NCI-H1417 treated with DMSO at 0.1 percent for 48 hours (cell line): ENCODE measurements around the gene AOPEP.

Experiments
- DNase-seq: peaks from one replicate; lab custom pipeline; 2025; lab: John Stamatoyannopoulos, UW

The AOPEP gene

GRCh38 chr9:94717761-94718160 is 8.7 kb upstream of the AOPEP start:
- DNase-seq = no peak

DNA sequence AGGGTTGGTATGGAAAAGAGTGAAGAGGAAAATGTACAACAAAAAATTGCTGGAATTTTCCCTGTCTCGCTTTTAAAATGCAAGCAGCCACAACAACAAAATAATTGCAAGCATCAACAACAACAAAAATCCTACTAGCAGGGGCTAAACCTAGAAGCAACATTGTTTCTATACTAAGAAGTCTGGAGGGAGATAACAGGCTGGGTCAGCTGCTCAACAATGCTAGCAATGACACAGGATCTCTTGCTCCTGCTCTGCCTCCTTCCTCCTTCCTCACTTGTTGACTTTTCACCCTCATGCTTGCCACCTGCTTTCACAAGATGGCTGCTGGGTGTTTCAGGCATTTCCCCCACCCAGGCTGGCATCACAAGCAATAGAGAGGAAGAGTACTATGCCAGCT is 7.6 kb upstream of the AOPEP start:
- DNase-seq = no peak

- no peak for DNase-seq
These were observed 6.6 kb upstream of the AOPEP start for GRCh38 chr9:94719878-94720277.

DNA sequence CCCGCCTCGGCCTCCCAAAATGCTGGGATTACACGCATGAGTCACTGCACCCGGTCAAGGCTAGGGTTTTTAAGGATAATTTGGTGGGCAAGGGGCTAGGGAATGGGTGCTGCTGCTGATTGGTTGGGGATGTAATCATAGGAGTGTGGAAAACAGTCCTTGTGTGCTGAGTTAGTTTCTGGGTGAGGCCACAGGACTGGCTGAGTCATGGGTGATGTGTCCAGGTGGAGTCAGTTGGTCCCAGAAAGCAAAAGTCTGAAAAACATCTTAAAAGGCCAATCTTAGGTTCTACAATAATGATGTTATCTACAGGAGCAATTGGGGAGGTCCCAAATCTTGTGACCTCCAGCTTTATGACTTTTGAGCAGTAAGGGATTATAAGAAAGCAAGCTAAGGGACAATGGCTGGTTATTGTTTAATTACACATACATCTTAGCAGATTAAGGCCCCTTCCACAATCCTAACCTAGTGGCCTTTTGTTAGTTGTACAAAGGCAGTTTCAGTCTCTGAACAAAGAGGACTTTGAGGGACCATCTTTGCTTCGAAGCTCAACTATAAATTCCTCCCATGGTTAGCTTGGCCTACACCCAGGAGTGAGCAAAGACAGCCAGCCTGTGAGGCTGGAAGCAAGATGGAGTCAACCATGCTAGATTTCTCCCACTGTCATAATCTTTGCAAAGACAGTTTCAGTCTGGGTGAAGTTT is 5.5 kb upstream of the AOPEP start:
- no peak for DNase-seq

DNA sequence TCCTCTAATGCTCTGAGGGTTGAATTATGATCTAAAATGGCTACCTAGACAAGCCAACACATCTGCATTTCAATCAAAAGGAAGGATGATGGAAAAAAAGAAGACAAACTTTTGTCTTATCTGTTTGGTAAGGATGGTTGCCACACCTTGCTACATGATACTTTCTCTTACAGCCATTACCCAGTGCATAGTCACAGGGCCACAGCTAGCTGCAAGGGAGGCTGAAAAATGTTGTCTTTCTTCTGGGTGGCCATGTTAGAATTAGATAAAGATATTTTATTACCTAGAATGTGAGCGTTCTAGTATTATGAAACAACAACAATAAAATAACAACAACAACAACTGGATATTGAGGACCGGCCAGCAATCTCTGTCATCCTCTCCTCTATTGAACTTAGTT is 4.7 kb upstream of the AOPEP start:
- no peak for DNase-seq

DNA sequence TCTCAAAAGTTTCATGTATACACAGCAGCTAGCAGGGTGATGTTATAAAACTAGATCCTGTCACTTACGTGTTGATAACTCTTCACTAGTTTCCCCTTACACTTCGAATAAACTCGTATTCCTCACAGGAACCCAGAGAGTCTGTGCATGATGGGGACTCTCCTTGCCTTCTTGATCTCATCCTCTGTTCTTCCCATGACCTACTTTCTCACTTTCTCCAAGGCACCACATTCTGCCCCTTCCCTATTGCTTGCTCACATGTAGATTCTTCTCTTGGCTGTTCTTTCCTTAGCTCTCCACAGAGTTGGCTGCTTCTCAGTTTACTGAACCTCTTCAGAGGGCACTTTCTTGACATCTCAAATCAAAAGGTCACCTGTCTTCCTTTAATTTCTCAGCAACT is 1.2 kb upstream of the AOPEP start:
- no peak for DNase-seq

- no peak for DNase-seq
These were observed 2.2 kb downstream of the AOPEP start for GRCh38 chr9:94728719-94729118.

- DNase-seq = no peak
These were observed 2.7 kb downstream of the AOPEP start for GRCh38 chr9:94729199-94729598.

DNA sequence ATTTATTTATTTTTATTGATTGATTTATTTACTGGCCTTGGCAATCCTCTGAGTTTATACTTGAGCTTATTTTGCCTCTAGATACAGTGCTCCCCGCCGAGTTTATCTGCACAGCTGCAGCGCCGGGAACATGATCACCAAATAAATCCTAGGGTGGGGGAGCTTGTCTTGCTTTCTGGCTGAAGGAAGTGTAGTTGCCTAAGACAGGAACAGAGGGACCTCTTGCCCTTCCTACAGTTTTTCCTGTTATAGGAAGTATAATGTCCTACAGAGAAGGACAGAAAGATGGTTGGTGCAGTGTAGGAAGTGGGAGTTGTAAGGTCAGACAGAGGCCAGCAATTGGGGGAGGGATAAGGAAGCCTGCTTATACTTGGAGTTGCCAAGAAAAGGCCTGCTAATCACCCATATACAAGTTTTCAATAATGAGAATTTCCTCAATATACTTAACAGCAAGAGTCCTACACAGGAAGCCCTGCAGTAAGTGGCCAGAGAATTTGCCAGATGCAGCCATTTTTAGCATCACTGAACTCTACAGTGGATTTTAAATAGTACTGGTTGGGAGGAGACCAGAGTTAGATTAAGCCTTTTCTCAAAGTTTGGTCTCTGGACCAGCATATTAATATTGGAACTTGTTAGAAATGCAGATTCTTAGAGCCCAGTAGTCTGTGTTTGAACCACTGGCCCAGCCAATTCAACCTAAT is 7.7 kb downstream of the AOPEP start:
- no peak for DNase-seq

DNA sequence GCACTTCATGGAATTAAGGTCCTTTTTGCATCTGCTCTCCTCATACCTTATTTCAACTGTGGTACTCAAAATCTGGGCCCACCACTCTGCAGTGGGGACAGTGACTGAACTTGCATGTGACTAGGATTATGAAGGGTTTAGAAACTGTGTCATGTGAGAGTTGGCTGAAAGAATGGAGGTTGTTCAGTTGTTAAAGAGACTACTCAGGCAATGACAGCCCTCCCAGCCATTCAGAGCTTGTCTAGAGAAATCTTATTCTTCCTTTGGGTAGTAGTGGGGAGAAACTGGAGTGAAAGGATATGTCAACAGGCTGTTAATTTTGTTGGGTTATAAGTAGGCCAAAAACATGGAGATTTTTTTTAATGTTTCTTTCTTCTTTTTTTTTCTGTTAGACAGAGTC is 10.3 kb downstream of the AOPEP start:
- DNase-seq = no peak

DNA sequence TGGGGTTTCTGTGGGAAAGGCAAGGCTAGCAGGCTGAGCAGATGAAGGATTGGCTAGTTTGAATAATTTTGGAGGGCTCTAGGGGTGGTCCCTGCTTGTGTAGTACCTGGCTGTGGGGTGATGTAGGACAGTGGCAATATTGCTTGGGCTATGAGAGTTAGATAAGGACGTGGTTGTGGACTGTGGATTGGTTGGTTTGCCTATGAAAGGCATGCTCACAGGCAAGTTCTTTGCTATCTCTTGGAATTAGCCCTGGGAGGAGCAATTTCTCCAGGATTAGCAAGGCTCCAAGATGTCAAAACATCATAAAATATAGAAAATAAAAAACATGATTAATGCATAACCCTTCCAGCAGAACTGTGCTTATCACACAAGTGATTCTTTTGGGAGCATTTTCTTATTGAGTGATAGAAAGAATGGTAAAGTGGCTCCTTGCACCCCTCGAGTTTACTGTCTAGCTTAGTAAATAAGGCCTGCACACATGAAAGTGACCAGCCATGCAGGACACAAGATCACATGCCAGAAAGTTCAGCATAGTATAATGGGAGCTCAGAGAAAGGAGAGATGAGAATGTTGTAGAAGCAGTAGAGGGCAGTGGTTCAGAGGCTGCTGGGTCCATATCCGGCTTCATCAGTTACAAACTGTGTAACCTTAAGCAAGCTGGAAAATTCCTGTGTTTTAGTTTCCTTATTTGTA is 13.8 kb downstream of the AOPEP start:
- DNase-seq = no peak

- no peak for DNase-seq
These were observed 15.4 kb downstream of the AOPEP start for GRCh38 chr9:94741866-94742265.

GRCh38 chr9:94743035-94743954 is 16.8 kb downstream of the AOPEP start:
- no peak for DNase-seq

GRCh38 chr9:94745806-94746540 is 19.5 kb downstream of the AOPEP start:
- DNase-seq = no peak

DNA sequence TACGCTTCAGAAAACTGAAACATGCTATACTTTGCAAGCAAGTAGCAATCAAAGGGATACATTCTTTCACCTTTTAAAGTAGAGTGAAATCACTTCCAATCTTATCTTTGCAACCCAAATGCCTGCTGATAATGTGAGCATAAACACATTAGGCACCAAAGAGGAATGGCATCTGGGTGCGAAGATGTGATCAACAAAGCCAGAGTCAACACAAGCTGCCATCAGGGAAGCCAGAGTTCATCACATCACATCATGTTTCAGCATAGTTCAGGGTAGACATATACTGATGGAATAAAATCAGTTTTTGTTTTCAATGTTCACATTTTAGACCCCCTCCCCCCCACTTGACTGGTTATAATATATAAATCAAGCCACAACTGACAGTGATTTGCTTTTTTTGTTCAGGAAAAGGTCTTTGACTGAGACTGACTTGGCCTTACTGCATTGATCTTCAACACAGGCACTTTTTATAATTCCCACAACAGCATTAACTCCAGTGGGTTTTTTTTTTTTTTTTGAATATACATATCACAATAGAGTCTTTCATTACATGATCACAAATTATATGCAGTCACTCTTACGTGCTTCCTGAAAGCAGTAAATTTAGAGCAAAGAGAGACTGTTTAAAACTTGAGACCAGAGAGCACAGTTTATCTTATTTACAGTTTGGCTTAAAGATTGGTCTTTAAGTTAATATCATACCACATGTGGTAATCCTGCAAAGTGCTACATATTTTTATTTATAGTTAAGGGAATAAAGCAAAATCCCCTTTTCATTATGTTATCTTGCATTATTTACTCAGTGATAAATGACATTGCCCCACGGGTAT is 20.3 kb downstream of the AOPEP start:
- no peak for DNase-seq

DNA sequence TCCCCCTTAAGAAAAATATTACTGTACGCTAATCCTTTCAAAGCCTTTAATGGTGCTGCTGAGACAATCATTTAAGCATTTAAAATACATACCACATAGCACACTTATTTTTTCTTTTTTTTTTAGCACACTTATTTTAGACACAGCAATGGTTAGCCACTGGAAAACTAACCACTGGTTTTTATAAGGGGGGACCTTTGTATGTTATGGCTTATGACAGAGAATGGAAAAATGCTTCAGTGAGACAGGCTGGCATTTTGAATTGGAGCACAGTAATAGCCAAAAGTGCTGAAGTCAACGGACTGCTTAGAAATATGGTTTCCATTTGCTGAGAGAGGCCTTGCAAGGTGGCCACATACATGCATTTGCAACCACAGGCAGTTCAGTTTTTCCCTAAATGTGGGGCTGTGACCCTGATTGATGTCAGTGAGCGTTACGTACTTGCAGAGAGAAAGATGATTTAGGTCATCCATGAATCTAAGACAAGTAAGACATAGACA is 28.5 kb downstream of the AOPEP start:
- no peak for DNase-seq

GRCh38 chr9:94757158-94757557 is 30.7 kb downstream of the AOPEP start:
- no peak for DNase-seq

GRCh38 chr9:94758031-94758430 is 31.5 kb downstream of the AOPEP start:
- no peak for DNase-seq

- DNase-seq = no peak
These were observed 32.4 kb downstream of the AOPEP start for GRCh38 chr9:94758880-94759279.

DNA sequence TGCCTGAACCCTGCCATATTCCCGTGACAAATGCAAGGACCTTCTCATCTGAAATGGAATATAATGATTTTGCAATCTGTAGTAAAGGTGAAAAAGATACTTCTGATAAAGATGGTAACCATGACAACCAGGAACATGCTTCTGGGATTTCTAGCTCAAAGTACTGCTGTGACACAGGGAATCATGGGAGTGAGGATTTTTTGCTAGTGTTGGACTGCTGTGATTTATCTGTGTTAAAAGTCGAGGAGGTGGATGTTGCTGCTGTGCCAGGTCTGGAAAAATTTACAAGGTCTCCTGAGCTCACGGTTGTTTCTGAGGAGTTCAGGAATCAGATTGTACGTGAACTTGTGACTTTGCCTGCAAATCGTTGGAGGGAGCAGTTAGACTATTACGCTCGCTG is 33.5 kb downstream of the AOPEP start:
- no peak for DNase-seq
